NOMO-1 treated with DMSO at 0.1 percent for 48 hours (cell line): ENCODE measurements around the gene CRTAP.
A peak's percentile ranks its signal among the peaks of the same experiment; 100 is the strongest.
"Not testable (repeated sequence)": the region's sequence is repeated elsewhere in the genome, so short reads cannot be mapped to it uniquely, and the experiment has no call there.

ENCODE experiments used
- DNase-seq: peaks from one replicate; lab custom pipeline; 2025; ENCODE audit not compliant: unreplicated experiment; lab: John Stamatoyannopoulos, UW

Gene CRTAP

GRCh38 chr3:33113772-33114621 is at the start of gene CRTAP:
CRTAP (plus strand) TSS chr3:33114014; CDS start chr3:33114078, 64 bp downstream.
- peak; percentile 91 for DNase-seq

DNA sequence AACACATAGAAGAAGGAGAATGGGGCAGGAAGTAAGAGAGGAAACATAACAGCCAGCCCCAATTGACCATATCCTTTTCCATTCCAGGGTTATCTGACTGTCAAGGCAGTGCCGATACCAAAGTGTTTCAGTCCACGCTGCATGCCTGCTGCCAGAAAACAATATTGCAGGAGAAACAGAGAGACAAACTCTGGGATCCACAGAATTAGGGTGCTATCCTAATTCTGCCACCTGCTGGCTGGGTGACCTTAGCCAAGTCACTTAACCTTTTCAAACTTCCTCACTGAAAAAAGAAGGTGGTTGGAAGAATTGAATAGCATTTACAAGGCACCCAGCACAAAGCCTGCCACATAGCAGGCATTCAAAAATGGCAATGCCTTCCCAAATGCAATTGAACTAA is 48.9 kb upstream of the CRTAP start:
- DNase-seq = no peak

- DNase-seq = peak; percentile 16
Measured at GRCh38 chr3:33067484-33067883, 46.3 kb upstream of the CRTAP start.

- not testable (repeated sequence) for DNase-seq
Measured at GRCh38 chr3:33069862-33070261, 44.0 kb upstream of the CRTAP start.

- DNase-seq = no peak
Measured at GRCh38 chr3:33071181-33071580, 42.6 kb upstream of the CRTAP start.

GRCh38 chr3:33071946-33072345 is 41.9 kb upstream of the CRTAP start:
- DNase-seq = no peak

DNA sequence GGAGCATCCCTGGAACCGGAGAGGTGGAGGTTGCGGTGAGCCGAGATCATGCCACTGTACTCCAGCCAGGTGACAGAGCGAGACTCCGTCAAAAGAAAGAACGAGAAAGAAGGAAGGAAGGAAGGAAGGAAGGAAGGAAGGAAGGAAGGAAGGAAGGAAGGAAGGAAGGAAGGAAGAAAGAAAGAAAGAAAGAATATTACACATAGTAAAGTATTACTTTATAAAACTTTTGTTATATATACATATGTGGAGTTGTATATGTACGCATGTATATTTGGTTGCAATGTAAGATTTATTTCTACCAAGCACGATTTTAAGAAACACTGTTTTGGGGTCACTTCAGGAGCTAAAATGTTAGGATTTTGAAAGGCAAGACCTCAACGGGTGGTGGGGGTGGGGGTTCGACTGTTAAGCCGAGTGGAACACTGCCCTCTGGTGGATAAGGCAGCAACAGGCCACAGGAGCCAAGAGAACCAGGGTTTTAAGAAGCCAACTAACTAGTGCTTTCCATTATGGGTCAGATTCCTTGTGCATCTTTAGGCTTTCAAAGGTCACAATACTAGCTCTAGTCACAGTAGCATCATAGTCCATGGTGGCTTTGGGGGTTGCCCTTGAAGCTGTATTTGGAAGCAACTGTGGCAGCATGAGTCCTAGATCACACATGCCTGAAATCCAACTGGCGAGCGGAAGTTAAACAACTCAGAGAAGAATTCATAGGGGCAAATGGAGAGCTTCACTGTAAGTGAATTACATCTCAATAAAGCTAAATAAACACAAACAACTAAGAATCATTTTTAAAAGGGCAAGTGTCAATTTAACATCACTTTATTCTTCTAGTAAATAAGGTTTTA is 39.4 kb upstream of the CRTAP start:
- DNase-seq = peak; percentile 46

DNA sequence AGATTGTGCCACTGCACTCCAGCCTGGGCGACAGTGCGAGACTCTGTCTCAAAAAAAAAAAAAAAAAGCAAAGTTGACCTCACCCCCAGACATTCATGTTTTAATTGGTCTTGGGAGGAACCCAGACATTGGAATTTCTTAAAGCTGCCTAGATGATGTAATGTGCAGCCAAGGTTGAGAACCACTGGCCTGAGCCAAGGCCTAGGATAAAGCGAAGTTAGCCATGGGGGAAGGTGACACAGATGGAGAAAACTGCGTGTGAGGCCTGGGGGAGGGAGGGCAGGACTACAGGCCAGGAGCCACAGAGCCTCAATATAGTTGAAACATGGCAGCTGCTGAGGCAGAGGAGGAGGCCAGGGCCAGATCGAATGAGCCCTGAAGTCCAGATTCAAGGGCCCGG is 37.8 kb upstream of the CRTAP start:
- no peak for DNase-seq

DNA sequence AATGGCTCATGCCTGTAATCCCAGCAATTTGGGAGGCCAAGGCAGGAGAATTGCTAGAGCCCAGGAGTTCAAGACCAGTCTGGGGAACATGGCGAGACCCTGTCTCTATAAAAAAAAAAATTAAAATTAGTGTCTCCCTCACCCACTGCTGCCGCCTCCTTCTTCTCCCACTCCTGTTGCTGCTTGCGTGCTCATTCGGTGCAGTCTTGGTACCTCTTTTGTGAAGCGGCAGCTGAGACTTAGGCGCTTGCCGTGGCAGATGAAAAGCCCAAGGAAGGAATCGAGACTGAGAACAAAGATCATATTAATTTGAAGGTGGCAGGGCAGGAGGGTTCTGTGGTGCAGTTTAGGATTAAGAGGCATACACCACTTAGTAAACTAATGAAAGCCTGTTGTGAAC is 36.9 kb upstream of the CRTAP start:
- no peak for DNase-seq

GRCh38 chr3:33077976-33078375 is 35.8 kb upstream of the CRTAP start:
- DNase-seq = no peak

DNA sequence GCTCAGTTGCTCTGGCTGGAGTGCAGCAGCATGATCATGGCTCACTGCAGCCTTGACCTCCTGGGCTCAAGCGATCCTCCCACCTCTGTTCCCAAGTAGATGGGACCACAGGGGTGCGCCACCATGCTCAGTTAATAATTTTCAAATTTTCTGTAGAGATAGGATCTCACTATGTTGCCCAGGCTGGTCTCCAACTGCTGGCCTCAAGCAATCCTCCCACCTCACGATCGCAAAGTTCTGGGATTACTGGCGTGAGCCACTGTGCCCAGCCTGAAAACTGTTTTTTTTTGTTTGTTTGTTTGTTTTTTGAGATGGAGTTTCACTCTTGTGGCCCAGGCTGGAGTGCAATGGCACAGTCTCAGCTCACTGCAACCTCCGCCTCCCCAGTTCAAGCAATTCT is 34.0 kb upstream of the CRTAP start:
- not testable (repeated sequence) for DNase-seq

DNA sequence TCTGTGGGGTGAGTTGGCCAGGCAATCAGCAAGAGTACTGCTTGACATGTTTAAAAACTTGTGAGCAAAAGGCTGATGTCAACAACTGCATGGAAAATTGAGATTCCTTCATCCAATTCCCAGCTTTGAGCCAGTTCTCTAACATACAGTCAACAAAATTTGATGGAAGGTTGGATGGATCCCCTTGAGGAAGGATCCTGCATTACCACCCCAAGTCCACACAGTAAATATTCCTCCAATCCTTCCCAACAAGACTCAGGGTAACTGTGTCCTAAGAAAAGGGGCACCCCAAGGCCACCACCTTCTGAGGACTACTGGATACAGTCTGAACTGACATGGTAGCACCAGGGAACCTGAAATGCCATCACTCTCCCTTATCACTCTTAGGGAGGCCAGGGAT is 32.0 kb upstream of the CRTAP start:
- DNase-seq = no peak

- DNase-seq = no peak
Measured at GRCh38 chr3:33083958-33084357, 29.9 kb upstream of the CRTAP start.

DNA sequence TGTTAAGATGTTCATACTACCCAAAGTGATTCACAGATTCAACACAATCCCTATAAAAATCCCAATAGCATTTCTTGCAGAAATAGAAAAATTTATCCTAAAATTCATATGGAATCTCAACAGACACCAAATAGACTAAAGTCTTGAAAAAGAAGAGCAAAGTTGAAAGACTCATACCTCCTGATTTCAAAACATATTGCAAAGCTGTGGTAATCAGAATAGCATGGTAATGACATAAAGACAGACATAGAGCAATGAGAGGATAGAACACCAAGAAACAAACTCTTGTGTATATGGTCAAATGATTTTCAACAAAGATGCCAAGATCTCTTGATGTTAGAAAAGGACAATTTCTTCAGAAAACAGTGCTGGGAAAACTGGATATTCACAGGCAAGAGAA is 25.1 kb upstream of the CRTAP start:
- no peak for DNase-seq

GRCh38 chr3:33089515-33089914 is 24.3 kb upstream of the CRTAP start:
- DNase-seq = peak; percentile 89

DNA sequence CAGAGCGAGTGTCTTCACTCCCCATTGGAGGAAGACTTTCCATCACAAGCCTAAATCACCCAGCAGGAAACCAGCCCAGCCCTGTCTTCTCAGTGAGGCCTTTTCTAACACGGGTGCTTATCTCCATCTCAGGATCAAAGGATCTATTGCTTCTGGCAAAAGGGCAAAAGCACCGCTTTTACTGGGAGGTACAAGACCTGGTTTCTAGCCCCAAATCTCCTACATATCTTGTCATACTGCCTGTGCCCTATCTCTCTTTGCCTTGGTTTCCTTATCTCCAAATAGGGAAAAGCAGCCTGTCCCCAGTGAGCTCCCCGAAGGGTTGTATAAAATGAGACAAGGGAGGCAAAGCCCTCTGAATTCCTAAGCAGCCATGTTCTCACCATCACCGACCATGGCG is 22.1 kb upstream of the CRTAP start:
- DNase-seq = no peak

- DNase-seq = no peak
Measured at GRCh38 chr3:33092496-33093254, 21.1 kb upstream of the CRTAP start.

DNA sequence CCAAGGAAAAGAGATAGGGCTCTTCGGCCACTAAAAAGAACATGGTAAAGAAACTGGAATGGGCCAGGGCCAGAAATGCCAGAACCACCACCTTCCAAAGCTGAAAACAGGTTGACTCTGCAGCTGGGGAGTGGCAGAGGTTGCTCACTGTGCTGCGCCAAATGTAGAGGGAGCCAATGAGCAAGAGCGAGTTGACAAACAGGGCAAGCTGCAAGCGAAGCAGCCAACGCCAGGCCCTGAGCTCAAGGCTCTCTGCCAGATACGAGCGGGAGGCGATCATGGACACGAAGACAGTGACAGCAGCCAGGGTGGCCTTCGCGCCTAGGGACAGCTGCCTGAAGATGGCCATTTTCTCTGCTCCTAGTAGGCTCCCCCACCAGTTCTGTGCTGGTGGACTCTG is 20.0 kb upstream of the CRTAP start:
- no peak for DNase-seq

DNA sequence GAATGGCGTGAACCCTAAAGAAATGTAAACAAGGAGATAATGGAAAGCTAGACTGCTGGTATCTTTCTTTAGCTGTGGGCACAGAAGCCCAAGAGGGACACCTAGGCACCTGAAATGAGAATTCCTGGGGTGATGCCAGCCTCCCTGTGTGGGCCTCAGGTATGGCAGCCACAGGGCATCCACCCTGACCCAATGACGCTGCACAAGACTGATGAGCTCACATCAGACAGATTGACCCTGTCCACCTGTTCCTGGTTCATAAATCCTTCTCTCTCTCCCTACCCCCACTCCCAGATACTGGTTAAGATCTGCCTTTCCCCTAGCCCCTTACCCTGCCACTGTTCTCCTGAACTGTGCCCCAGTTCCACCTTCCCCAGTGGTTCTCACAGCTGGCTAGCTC is 18.4 kb upstream of the CRTAP start:
- no peak for DNase-seq

- peak; percentile 47 for DNase-seq
Measured at GRCh38 chr3:33096093-33096868, 17.5 kb upstream of the CRTAP start.
